H9 (cell line): Measurements from ENCODE around the gene PDE3B. TPM values are rescaled to one million over a fixed set of nuclear protein-coding genes. Genes with fewer than 3 reads are reported as not detected.

Experiments used
- DNase-seq: peaks from one replicate; pipeline ENCODE4 v3.0.0-alpha.2; 2017
- H2AFZ ChIP-seq: one replicate; pipeline ENCODE4 v1.6.1; 2013; ENCODE audit warnings: mild to moderate bottlenecking, low read length, control low read depth, moderate library complexity
- H2AK5ac ChIP-seq: 2 replicates; pipeline ENCODE4 v1.6.1; 2013; ENCODE audit warnings: low read length, control low read depth, mixed read lengths; ENCODE audit not compliant: insufficient read length
- H2BK120ac ChIP-seq: one replicate; pipeline ENCODE4 v1.6.1; 2013; ENCODE audit warnings: low read depth, mild to moderate bottlenecking, low read length, control low read depth, inconsistent platforms; ENCODE audit not compliant: poor library complexity, severe bottlenecking
- H2BK12ac ChIP-seq: 2 replicates; pipeline ENCODE4 v1.6.1; 2013; ENCODE audit warnings: low read length, control low read depth, mixed read lengths, low read depth; ENCODE audit not compliant: insufficient read length
- H2BK15ac ChIP-seq: 2 replicates; pipeline ENCODE4 v1.6.1; 2013; ENCODE audit warnings: low read depth, low read length, control low read depth
- H2BK20ac ChIP-seq: one replicate; pipeline ENCODE4 v1.6.1; 2013; ENCODE audit warnings: low read depth, mild to moderate bottlenecking, low read length, control low read depth, inconsistent platforms; ENCODE audit not compliant: poor library complexity, severe bottlenecking
- H2BK5ac ChIP-seq: 2 replicates; pipeline ENCODE4 v1.6.1; 2013; ENCODE audit warnings: low read length, control low read depth, mixed read lengths; ENCODE audit not compliant: insufficient read length
- H3K14ac ChIP-seq: 2 replicates; pipeline ENCODE4 v1.6.1; 2013; ENCODE audit warnings: low read length, control low read depth; ENCODE audit not compliant: insufficient read depth
- H3K18ac ChIP-seq: 2 replicates; pipeline ENCODE4 v1.6.1; 2013; ENCODE audit warnings: low read depth, mild to moderate bottlenecking, mixed read lengths, low read length, control low read depth; ENCODE audit not compliant: insufficient read length
- H3K23ac ChIP-seq: 2 replicates; pipeline ENCODE4 v1.6.1; 2013; ENCODE audit warnings: low read length, control low read depth, mixed read lengths, low read depth; ENCODE audit not compliant: insufficient read length
- H3K23me2 ChIP-seq: 2 replicates; pipeline ENCODE4 v1.6.1; 2013; ENCODE audit warnings: low read depth, mild to moderate bottlenecking, mixed read lengths, low read length, control low read depth; ENCODE audit not compliant: insufficient read length, poor library complexity, severe bottlenecking
- H3K27ac ChIP-seq: 2 replicates; pipeline ENCODE4 v1.5.1; 2013; ENCODE audit warnings: low read length, control low read depth, mixed read lengths, low read depth; ENCODE audit not compliant: insufficient read length
- H3K27me3 ChIP-seq: 2 replicates; pipeline ENCODE4 v1.6.1; 2013; ENCODE audit warnings: low read length, control low read depth, inconsistent platforms; ENCODE audit not compliant: insufficient read depth
- H3K4ac ChIP-seq: 2 replicates; pipeline ENCODE4 v1.6.1; 2013; ENCODE audit warnings: low read depth, mild to moderate bottlenecking, control low read depth, inconsistent platforms, low read length, moderate library complexity
- H3K4me1 ChIP-seq: 2 replicates; pipeline ENCODE4 v1.6.1; 2013; ENCODE audit warnings: low read length, control low read depth, inconsistent platforms; ENCODE audit not compliant: insufficient read depth
- H3K4me2 ChIP-seq: 2 replicates; pipeline ENCODE4 v1.6.1; 2013; ENCODE audit warnings: low read length, control low read depth, mixed read lengths; ENCODE audit not compliant: insufficient read length, insufficient read depth
- H3K56ac ChIP-seq: 2 replicates; pipeline ENCODE4 v1.6.1; 2013; ENCODE audit warnings: low read depth, mild to moderate bottlenecking, mixed read lengths, low read length, control low read depth; ENCODE audit not compliant: insufficient read length
- H3K79me1 ChIP-seq: 2 replicates; pipeline ENCODE4 v1.6.1; 2013; ENCODE audit warnings: low read depth, mild to moderate bottlenecking, moderate library complexity, low read length, control low read depth, inconsistent platforms; ENCODE audit not compliant: insufficient read depth, poor library complexity, severe bottlenecking
- H3K79me2 ChIP-seq: 2 replicates; pipeline ENCODE4 v1.6.1; 2013; ENCODE audit warnings: low read length, control low read depth, inconsistent platforms; ENCODE audit not compliant: insufficient read depth
- H3K9ac ChIP-seq: 2 replicates; pipeline ENCODE4 v1.6.1; 2013; ENCODE audit warnings: low read length, control low read depth, mixed read lengths; ENCODE audit not compliant: insufficient read length; ENCODE audit errors: extremely low read depth
- H3K9me3 ChIP-seq: one replicate; pipeline ENCODE4 v1.6.1; 2013; ENCODE audit warnings: low read depth, low read length, inconsistent platforms; ENCODE audit not compliant: control insufficient read depth
- H3T11ph ChIP-seq: one replicate; pipeline ENCODE4 v1.6.1; 2013; ENCODE audit warnings: mild to moderate bottlenecking, low read length, control low read depth, inconsistent platforms
- H4K20me1 ChIP-seq: one replicate; pipeline ENCODE4 v1.6.1; 2013; ENCODE audit not compliant: control insufficient read depth, insufficient read length, insufficient read depth
- H4K5ac ChIP-seq: 2 replicates; pipeline ENCODE4 v1.6.1; 2013; ENCODE audit warnings: low read depth, mild to moderate bottlenecking, mixed read lengths, low read length, control low read depth; ENCODE audit not compliant: insufficient read length
- H4K8ac ChIP-seq: replicated peaks from 2 replicates; pipeline ENCODE4 v1.6.1; 2013; ENCODE audit warnings: low read length, control low read depth, mixed read lengths, low read depth; ENCODE audit not compliant: insufficient read length
- H4K91ac ChIP-seq: 2 replicates; pipeline ENCODE4 v1.6.1; 2013; ENCODE audit warnings: low read depth, mild to moderate bottlenecking, moderate library complexity, mixed read lengths, low read length, control low read depth; ENCODE audit not compliant: insufficient read length
- H3K27ac Mint-ChIP-seq, 3 experiments: 2 replicates in 2 of 3; 3 replicates in 1 of 3; pipeline ENCODE4 v1.8.0; 2020 to 2021; ENCODE audit warnings: mixed read lengths in 3 of 3, mild to moderate bottlenecking in 1 of 3, moderate library complexity in 1 of 3
- H3K27me3 Mint-ChIP-seq: 2 replicates; pipeline ENCODE4 v1.8.0; 2021; ENCODE audit warnings: low read depth, mild to moderate bottlenecking, moderate library complexity, mixed read lengths
- H3K36me3 Mint-ChIP-seq, 3 experiments: 2 replicates in 2 of 3; 3 replicates in 1 of 3; pipeline ENCODE4 v1.8.0; 2020 to 2021; ENCODE audit warnings: low read depth in 3 of 3, mixed read lengths in 3 of 3; ENCODE audit not compliant: insufficient read depth in 1 of 3
- H3K4me1 Mint-ChIP-seq, 2 experiments: 2 replicates each; pipeline ENCODE4 v1.8.0; 2020; ENCODE audit warnings: mixed read lengths in 2 of 2
- H3K4me3 Mint-ChIP-seq, 2 experiments: 2 replicates in 1 of 2; 3 replicates in 1 of 2; pipeline ENCODE4 v1.8.0; 2020 to 2021; ENCODE audit warnings: mild to moderate bottlenecking in 2 of 2, mixed read lengths in 2 of 2, moderate library complexity in 1 of 2
- H3K9me3 Mint-ChIP-seq, 2 experiments: 2 replicates in 1 of 2; 3 replicates in 1 of 2; pipeline ENCODE4 v1.8.0; 2020; ENCODE audit warnings: mild to moderate bottlenecking in 2 of 2, mixed read lengths in 2 of 2, moderate library complexity in 1 of 2
- WGBS: extraction: QIAGEN DNeasy Blood & Tissue Kit; methylation state at CpG from one replicate; pipeline ENCODE4 v1.1.7; 2013; ENCODE audit warnings: missing lambda C conversion rate, low lambda C conversion rate, mixed read lengths; ENCODE audit not compliant: insufficient read length; ENCODE audit errors: extremely low coverage; 5-methylcytosine and 5-hydroxymethylcytosine counted together
- total RNA-seq: library from RNA; stranded (reverse); gene quantifications from 2 replicates; pipeline ENCODE4 v1.2.1, GENCODE V29; 2021
- TF ChIP-seq, protein P1 (sequence below): fragments of 200-600 bp; sonication (generic); conservative IDR thresholded peaks from 3 replicates; pipeline ENCODE4 v1.8.0; 2021; ENCODE audit warnings: antibody characterized with exemption, mild to moderate bottlenecking

PDE3B gene
- total RNA-seq, 1 experiment from 2014 or later, result 6.6 TPM

DNA sequence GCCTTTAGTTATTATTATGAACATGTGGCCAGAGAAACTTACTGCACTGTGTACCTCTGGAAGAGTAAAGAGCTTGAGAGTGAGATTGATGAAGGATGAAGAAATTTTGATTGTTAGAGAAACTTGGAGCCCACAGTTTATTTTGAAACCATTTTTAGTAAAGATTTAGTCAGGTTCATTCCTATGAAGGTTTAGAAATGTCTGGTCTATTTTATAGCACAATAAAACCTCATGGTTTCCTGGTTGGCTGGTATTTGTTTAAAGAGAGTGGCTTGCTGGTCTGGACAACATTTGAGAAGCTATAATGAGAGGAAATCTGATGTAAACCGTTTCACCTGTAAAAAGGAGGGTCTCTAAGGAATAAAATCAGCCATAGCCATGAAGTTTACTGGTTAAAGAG lies 8.8 kb upstream of the PDE3B start:
- H3T11ph ChIP-seq, result no peak overlapping the region
- no peak overlapping the region for H3K23ac ChIP-seq
- Mint-ChIP-seq H3K4me3 (no peak overlapping the region), H3K27ac (no peak overlapping the region), H3K27me3 (peaks cover 22% of the 10 kb centered on the region), H3K9me3 (peaks cover 3 to 6% of the 10 kb centered on the region in 2 experiments; a peak in 2 of 5 replicates), H3K4me1 (peaks cover 8% of the 10 kb centered on the region in 2 experiments), H3K36me3 (peaks cover 2 to 10% (median 8%) of the 10 kb centered on the region in 3 experiments; a peak in 6 of 7 replicates)
- WGBS, result no CpG with 5 or more reads among the region's 1 CpG
- no peak overlapping the region for H3K9ac ChIP-seq
- no peaks in the 10 kb centered on the region for H3K9me3 ChIP-seq
- H2BK20ac ChIP-seq, result no peak overlapping the region
- H3K79me2 ChIP-seq, result no peaks in the 10 kb centered on the region
- H4K5ac ChIP-seq, result no peak overlapping the region
- no peak overlapping the region for H2AFZ ChIP-seq
- no peak overlapping the region for H3K14ac ChIP-seq
- no peak for DNase-seq
- H3K27ac ChIP-seq, result no peak overlapping the region
- H2BK15ac ChIP-seq, result no peak overlapping the region
- no peaks in the 10 kb centered on the region for H3K27me3 ChIP-seq
- no peak overlapping the region for H3K56ac ChIP-seq
- no peak overlapping the region for H3K4ac ChIP-seq
- no peaks in the 10 kb centered on the region for H3K23me2 ChIP-seq
- H3K4me1 ChIP-seq, result no peaks in the 10 kb centered on the region
- H2BK5ac ChIP-seq, result no peak overlapping the region
- no peak overlapping the region for H4K8ac ChIP-seq
- H2BK12ac ChIP-seq, result no peak overlapping the region
- H3K4me2 ChIP-seq, result no peak overlapping the region
- no peaks in the 10 kb centered on the region for H3K79me1 ChIP-seq
- no peak overlapping the region for H2AK5ac ChIP-seq
- TF ChIP-seq, protein P1, sequence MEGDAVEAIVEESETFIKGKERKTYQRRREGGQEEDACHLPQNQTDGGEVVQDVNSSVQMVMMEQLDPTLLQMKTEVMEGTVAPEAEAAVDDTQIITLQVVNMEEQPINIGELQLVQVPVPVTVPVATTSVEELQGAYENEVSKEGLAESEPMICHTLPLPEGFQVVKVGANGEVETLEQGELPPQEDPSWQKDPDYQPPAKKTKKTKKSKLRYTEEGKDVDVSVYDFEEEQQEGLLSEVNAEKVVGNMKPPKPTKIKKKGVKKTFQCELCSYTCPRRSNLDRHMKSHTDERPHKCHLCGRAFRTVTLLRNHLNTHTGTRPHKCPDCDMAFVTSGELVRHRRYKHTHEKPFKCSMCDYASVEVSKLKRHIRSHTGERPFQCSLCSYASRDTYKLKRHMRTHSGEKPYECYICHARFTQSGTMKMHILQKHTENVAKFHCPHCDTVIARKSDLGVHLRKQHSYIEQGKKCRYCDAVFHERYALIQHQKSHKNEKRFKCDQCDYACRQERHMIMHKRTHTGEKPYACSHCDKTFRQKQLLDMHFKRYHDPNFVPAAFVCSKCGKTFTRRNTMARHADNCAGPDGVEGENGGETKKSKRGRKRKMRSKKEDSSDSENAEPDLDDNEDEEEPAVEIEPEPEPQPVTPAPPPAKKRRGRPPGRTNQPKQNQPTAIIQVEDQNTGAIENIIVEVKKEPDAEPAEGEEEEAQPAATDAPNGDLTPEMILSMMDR, result no peak
- H4K20me1 ChIP-seq, result no peaks in the 10 kb centered on the region
- H4K91ac ChIP-seq, result no peak overlapping the region
- no peak overlapping the region for H2BK120ac ChIP-seq
- no peak overlapping the region for H3K18ac ChIP-seq
